Tibial nerve (tissue), 3 donors: ENCODE data around the gene MMP14.

Source experiments
- CTCF ChIP-seq, 5 experiments: fragments of 200-600 bp in 3 of 5; fragments of 450-650 bp in 2 of 5; sonication (generic) in 3 of 5; IDR thresholded peaks; one replicate each; pipeline ENCODE4 v1.5.1; 2016 to 2019; ENCODE audit warnings: antibody characterized with exemption in 5 of 5, mild to moderate bottlenecking in 3 of 5, moderate library complexity in 2 of 5
- POLR2A ChIP-seq, 2 donors: fragments of 450-650 bp; IDR thresholded peaks; one replicate each; pipeline ENCODE4 v1.6.1; 2017; ENCODE audit warnings: antibody characterized with exemption in 2 of 2, mild to moderate bottlenecking in 2 of 2, moderate library complexity in 2 of 2

DNA sequence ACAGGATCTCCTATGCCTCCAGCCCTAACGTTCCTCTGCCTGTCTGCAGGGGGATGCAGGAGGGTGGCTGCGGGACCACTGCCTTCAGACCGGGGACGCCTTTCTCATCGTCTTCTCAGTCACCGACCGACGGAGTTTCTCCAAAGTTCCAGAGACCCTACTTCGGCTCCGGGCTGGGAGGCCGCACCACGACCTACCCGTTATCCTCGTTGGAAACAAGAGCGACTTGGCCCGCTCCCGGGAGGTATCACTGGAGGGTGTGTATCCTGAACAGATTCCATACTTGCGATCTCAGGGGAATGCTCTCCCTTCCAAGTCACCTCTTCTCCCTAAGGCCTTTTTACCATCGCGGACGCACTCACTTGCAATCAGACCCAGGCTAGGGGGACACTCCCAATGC, 49.6 kb downstream of the MMP14 start:
- no peak for TF ChIP-seq CTCF (IDR thresholded peaks at IDR 0.05)
- no peak for TF ChIP-seq POLR2A (IDR thresholded peaks at IDR 0.05)
